Measurements from ENCODE around the gene MTG2.

DNA sequence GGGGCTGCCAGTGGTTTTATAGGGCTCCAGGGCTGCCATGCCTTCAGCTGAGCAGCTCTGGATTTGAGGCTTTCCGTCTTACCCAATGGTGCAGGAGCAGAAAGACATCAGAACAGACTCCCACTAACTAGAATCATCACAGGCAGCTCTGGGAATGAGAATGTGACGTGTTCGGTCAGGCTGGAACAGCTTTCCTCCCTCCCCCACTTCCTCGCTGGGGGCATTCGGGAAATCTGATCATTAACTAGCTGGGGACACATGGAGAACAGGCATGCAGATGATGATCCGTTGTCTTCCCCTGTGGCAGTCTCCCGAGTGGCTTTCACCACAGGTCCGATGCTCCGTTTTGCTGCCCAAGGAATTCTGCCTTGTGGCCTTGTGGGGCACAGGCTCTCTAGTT is 5.5 kb upstream of the MTG2 start:
- TF ChIP-seq, protein P1, sequence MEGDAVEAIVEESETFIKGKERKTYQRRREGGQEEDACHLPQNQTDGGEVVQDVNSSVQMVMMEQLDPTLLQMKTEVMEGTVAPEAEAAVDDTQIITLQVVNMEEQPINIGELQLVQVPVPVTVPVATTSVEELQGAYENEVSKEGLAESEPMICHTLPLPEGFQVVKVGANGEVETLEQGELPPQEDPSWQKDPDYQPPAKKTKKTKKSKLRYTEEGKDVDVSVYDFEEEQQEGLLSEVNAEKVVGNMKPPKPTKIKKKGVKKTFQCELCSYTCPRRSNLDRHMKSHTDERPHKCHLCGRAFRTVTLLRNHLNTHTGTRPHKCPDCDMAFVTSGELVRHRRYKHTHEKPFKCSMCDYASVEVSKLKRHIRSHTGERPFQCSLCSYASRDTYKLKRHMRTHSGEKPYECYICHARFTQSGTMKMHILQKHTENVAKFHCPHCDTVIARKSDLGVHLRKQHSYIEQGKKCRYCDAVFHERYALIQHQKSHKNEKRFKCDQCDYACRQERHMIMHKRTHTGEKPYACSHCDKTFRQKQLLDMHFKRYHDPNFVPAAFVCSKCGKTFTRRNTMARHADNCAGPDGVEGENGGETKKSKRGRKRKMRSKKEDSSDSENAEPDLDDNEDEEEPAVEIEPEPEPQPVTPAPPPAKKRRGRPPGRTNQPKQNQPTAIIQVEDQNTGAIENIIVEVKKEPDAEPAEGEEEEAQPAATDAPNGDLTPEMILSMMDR (IDR thresholded peaks at IDR 0.05; ENCODE audit: poor library complexity, severe bottlenecking), result no peak
- TF ChIP-seq EP300 (conservative IDR thresholded peaks at IDR 0.05; ENCODE audit: poor library complexity, severe bottlenecking) (no peak), EZH2 (IDR thresholded peaks at IDR 0.05; ENCODE audit: borderline replicate concordance, insufficient read depth, low read length, poor library complexity, severe bottlenecking) (no peak), RAD21 (conservative IDR thresholded peaks at IDR 0.05) (no peak), POLR2AphosphoS5 (IDR thresholded peaks at IDR 0.05) (no peak), SMC3 (conservative IDR thresholded peaks at IDR 0.05; ENCODE audit: poor library complexity) (no peak), TAF1 (IDR thresholded peaks at IDR 0.05; ENCODE audit: low read depth) (no peak), MXI1 (conservative IDR thresholded peaks at IDR 0.05; ENCODE audit: poor library complexity, severe bottlenecking) (no peak)
- TF ChIP-seq, protein P2, sequence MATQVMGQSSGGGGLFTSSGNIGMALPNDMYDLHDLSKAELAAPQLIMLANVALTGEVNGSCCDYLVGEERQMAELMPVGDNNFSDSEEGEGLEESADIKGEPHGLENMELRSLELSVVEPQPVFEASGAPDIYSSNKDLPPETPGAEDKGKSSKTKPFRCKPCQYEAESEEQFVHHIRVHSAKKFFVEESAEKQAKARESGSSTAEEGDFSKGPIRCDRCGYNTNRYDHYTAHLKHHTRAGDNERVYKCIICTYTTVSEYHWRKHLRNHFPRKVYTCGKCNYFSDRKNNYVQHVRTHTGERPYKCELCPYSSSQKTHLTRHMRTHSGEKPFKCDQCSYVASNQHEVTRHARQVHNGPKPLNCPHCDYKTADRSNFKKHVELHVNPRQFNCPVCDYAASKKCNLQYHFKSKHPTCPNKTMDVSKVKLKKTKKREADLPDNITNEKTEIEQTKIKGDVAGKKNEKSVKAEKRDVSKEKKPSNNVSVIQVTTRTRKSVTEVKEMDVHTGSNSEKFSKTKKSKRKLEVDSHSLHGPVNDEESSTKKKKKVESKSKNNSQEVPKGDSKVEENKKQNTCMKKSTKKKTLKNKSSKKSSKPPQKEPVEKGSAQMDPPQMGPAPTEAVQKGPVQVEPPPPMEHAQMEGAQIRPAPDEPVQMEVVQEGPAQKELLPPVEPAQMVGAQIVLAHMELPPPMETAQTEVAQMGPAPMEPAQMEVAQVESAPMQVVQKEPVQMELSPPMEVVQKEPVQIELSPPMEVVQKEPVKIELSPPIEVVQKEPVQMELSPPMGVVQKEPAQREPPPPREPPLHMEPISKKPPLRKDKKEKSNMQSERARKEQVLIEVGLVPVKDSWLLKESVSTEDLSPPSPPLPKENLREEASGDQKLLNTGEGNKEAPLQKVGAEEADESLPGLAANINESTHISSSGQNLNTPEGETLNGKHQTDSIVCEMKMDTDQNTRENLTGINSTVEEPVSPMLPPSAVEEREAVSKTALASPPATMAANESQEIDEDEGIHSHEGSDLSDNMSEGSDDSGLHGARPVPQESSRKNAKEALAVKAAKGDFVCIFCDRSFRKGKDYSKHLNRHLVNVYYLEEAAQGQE (IDR thresholded peaks at IDR 0.05; ENCODE audit: borderline replicate concordance), result no peak

Data from neural cell (in vitro differentiated cells).